Measurements from ENCODE around the gene MYO1H. TPM values are rescaled to one million over a fixed set of nuclear protein-coding genes. Genes with fewer than 3 reads are reported as not detected.
A peak's percentile ranks its signal among the peaks of the same experiment; 100 is the strongest.
"Not testable (repeated sequence)": the region's sequence is repeated elsewhere in the genome, so short reads cannot be mapped to it uniquely, and the experiment has no call there.

Gene MYO1H
- total RNA-seq, 1 experiment from 2014 or later: not detected

DNA sequence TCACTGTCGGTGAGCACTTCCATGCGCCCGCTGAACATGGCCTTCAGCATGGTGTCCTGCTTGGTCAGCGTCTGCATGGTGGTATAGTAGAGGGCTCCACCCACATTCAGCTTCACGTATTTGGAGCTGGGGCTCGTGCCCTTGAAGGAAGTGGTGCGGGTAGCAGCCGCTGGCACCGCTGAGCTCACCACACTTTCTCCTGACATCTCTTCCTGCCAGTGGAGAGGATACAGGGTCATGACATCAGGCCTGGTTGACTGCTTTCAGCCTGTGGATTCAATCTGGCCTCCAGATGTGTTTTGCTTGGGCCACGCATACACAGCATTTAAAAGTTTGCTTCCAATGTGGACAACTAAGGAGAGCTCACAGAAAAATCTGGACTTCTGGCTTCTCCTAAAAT, 121.8 kb downstream of the MYO1H start:
- no peak for DNase-seq (ENCODE audit: low read depth)

- no peak for DNase-seq (ENCODE audit: low read depth)
Measured at GRCh38 chr12:109473006-109473405, 125.3 kb downstream of the MYO1H start.

DNA sequence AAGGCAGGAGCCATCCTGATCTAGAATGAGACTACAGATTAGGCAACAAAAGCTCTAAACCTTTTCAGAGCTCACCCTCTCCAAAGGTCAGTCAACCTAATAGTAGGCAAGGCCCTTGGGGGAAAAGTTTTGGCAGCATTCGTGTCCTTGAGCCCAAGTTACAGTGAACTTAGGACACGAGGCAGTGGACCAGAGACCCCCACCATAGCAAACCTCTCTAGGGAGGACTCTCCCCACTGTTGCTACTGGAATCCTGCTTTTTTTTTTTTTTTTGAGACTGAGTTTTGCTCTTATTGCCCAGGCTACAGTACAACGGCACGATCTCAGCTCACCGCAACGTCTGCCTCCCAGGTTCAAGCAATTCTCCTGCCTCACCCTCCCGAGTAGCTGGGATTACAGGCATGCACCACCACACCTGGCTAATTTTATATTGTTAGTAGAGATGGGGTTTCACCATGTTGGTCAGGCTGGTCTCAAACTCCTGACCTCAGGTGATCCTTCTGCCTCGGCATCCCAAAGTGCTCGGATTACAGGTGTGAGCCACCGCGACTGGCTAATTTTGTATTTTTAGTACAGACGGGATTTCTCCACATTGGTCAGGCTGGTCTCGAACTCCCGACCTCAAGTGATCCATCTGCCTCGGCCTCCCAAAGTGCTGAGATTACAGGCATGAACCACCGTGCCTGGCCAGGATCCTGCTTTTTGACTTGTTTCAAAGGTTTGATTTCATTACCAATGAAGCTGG, 126.0 kb downstream of the MYO1H start:
- DNase-seq (ENCODE audit: low read depth): not testable (repeated sequence)

GRCh38 chr12:109475121-109475520, 127.4 kb downstream of the MYO1H start:
- no peak for DNase-seq (ENCODE audit: low read depth)

DNA sequence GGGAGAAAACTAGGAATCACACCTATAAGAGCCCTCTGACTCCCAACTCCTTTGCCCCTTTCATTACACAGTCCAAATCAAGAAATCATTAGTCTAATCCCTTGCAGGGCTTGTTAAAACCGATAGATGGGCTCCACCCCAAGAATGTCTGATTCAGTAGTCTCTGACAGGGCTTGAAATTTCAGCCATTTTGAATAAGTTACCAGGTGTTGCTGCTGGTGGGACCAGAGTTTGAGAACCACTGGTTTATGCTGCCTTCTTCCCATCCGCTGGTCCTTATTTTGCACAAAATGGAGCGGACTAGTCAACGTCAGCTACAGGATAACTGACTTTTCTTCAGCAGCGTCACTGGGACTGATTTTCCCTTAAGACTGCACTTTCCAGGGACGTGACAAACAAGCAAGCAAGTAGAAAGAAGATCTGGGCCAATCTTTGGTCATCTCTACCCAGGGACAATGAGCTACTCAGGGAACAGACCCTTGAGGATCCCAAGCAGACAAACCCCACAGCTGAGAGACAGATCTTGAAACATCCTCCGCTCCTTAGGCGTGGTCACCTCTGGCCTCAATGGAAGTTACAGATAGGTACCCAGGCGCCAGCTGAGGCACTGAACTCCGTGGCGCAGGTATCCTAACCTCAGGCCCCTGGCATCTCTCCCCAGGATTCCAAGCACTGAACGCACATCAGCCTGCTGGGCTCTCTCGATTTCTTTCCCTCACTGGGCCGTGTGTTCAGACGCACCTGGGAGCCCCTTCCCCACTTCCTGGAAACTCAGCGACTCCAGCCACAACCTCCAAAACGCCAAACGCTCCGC, 128.5 kb downstream of the MYO1H start:
- DNase-seq (ENCODE audit: low read depth): peak; percentile 11

DNA sequence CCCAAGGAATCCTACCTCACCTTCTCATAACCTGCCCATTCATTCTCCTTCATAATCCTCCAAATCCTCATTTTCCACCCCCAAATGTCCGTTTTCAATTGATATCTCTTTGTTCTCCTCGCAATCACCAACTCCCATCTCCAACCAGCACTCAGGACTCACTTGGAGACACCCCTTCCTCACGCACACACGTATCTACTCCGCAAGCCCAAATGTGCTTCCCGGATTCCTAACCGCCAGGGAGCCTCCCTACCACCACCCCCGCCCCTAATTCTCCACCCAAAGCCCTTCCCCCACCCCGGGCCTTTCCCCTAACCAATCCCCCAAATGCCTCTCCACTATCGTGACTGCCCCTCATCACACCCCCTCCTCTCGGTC, 129.1 kb downstream of the MYO1H start:
- no peak for DNase-seq (ENCODE audit: low read depth)

DNA sequence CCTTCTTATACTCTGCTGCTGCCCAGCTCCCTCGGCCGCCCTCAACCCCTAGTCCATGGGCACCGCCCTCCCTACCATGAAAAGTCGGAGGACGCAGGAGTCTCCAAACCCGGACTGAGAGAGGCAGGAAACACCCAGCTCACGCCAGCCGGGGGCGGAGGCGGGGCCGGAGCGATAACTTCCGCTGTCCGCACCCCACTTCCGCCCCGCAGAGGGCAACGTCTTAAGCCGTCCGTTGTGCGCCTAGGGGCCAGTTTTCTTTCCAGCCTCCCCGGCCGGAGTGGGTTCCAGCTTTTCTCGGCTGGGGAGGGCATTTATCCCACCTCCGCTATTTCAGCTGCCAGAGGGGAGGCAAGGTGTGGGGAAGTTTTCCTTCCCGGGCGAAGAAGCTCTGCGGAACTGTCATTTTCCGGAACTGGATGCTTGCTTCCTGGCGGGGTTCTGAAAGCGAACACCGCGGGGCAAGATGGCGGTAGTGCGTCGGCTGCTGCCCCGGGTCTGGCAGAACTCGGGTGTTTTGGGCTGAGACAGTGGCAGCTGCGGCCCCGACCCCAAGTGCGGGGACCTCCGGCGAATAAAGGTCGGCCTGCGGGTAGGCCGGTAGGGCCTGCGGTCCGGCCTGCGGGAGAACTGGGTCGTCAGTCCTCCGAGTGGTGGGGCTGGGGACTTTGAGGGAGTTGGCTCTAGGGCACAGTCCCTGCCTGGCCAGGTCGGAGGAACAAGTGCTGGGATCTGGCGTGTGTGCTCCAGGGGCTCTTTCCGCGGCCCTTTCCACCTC, 129.7 kb downstream of the MYO1H start, which contains the start of the genes KCTD10 and UBE3B:
Gene KCTD10 (minus strand): TSS at position 116 of the 778 bp plus-strand sequence. CDS start 38 bp downstream, at position 78.
Gene UBE3B (plus strand): TSS at position 450 of the 778 bp plus-strand sequence. CDS start 5,918 bp downstream, outside the sequence.
- peak; percentile 83 for DNase-seq (ENCODE audit: low read depth)

DNA sequence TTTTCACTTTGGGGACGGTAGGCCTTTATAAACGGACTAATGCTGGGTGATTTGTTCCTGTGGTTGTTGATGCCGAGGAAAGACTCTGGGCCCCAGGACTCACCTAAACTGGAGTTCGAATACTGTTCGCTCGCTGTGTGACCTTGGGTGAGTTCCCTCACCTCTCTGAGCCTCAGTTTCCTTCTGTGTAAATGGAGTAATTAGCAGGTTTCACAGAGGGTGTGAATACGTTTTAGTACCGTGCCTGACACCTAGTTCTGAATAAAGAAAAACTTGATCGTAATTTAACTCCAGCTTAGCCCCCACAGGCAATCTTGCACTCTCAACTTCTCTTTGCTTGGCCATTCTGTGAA, 130.2 kb downstream of the MYO1H start:
- no peak for DNase-seq (ENCODE audit: low read depth)

DNA sequence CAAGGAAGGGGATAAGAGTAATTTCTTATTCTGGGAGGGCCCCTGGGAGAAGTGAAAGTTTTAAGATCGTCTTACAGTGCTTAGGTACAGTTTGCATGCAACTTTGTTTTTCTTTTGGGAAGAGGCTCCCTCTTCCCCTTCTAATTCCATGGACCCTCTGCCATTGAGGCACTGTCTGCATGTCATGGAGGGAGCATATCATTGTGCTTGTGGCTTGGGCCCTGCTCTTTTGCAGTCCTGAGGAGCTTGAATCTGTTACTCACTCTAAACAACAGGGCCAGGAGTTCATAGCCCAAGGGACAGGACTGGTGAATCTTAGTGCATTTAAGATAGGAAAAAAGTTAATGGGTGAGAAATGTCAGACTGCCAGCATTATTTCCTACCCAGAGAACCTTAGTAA, 132.1 kb downstream of the MYO1H start:
- DNase-seq (ENCODE audit: low read depth): no peak

DNA sequence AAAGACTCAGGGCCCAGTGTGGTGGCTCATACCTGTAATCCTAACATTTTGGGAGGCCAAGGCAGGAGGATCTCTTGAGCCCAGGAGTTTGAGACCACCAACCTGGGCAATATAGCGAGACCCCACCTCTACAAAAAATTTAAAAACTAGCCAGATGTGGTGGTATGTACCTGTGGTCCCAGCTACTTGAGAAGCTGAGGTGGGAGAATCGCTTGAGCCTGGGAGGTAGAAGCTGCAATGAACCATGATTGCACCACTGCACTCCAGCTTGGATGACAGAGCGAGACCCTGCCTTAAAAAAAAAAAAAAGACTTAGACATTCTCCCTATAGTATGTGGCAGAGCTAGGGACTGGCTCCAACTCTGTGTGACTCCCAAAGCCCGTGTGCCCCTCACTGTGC, 132.7 kb downstream of the MYO1H start:
- DNase-seq (ENCODE audit: low read depth): no peak

GRCh38 chr12:109481863-109482262, 134.2 kb downstream of the MYO1H start:
- DNase-seq (ENCODE audit: low read depth): no peak

- DNase-seq (ENCODE audit: low read depth): no peak
Measured at GRCh38 chr12:109482491-109482890, 134.8 kb downstream of the MYO1H start.

GRCh38 chr12:109482894-109483293, 135.2 kb downstream of the MYO1H start:
- DNase-seq (ENCODE audit: low read depth): no peak

DNA sequence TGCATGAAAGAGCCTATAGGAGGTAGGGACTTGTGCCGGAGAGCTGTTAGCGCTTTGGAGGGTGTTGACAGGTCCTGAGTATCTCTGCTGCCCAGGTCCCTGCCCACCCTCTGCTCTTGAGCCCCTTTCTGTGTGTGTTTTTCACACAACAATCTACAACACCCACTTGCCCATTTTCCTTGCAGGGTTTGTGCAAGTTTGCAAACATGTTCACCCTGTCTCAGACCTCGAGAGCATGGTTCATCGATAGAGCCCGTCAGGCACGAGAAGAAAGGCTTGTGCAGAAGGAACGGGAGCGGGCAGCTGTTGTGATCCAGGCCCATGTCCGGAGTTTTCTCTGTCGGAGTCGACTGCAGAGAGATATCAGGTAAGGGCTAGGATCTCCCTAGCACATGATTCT, 135.6 kb downstream of the MYO1H start:
- DNase-seq (ENCODE audit: low read depth): no peak

DNA sequence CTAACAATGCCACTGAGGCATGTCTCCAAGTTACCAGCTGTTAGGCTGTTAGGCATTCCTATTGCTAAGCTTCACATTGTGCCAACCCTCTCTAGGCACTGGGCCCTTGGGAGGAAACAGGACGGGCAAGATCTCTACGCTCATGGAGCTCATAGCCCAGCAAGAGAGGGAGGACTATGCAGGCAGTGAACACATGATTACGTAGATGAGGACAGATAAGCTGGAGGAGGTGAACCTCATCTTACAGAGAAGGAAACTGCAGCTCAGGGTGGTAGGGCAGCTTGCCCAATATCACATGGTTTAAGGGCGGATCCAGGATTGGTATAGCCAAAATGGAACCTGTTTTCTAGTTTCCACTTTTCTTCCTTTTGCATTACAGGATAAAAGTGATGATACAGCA, 137.5 kb downstream of the MYO1H start:
- no peak for DNase-seq (ENCODE audit: low read depth)

DNA sequence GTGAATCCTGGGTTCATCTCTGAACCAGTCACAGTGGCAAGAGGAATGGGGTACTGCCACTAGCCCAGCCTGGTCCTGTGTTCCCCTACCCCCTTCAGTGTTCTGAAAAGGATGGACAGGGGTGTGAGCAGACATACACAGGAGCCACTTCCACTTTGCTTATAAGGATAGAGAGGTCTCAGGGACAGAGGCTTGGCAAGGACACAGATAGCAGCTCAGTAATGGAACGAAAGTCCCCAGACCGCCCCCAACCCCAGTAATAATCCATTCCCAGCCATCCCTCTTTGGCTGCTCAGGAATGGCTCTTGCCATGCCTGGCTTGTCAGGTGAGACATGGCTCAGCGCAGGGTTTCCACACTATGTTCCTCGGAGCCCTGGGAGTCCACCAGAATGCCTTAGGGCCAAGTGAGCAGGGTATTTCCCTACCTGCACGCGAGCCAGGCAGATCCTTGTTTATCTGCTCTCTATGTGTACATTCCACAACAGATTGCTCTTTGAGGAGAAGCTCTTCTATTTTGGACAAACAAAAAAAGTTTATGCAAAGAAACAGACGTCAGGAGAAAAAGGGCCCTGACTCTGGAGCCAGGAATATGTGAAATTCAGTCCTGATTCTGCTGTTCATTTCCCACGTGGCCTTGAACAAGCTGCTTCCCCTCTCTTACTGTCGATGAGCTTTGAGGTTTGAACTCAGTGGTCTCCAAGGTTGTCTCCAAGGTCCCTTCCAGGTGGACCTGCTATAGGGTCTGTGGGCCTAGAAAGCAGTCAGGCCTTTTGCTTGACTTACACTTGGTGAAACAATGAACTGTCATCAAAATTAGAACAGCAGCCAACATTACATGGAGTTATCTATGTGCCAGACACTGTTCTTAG, 139.7 kb downstream of the MYO1H start:
- DNase-seq (ENCODE audit: low read depth): no peak

GRCh38 chr12:109488051-109488665, 140.5 kb downstream of the MYO1H start:
- DNase-seq (ENCODE audit: low read depth): no peak

DNA sequence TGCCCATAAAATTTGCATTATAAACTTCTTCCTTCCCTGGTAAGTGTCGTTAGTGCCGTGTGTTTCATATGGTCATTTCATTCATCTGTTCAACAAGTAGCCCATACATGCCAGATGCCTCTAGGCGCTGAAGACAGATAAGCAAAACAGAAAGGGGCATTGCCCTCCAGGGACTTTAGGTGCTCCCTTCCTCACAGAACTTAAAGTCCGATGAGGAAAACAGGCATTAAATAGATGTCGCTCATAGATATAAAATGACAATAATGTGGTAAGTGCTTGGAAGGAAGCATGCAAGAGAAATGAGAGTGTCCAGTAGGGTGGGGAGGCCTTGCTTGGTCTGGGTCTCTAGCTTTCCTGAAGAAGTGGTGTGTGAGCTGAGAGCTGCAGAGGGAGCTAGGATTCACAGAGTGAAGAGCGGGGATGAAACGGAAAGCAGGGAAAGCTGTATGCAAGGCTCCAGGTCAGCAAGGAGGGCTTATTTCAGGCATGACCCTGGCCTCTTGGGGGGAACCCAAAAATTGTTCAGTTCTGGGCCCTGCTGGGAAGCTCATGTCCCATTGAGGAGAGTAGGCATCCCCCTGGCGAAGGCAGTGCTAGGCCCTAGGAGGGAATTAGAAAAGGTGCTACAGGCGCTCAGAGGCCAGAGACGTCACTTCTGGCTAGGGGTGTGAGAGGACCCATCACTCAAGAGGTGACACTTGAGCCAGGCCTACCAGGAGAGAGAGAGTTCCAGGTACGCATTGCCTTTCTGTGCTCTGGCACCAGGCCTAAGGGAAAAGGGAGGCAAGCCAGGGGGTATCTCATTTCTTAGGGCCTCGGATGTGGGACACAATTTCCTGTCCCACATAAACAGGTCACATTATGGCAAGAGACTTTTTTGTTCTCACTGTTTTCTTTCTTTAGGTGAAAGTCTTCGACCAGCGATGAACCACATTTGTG, 141.6 kb downstream of the MYO1H start:
- no peak for DNase-seq (ENCODE audit: low read depth)

GRCh38 chr12:109489955-109490565, 142.4 kb downstream of the MYO1H start:
- no peak for DNase-seq (ENCODE audit: low read depth)

Data from M059J (cell line).